Endothelial cell of umbilical vein (primary cell): ENCODE data around the gene ARHGEF10L. TPM values are rescaled to one million over a fixed set of nuclear protein-coding genes. Genes with fewer than 3 reads are reported as not detected.

Experiments used
- BruUV-seq: library from RNA; stranded (reverse); fragments of 400-500 nt; replicated peaks from 2 replicates; lab custom pipeline; 2021; lab: Mats Ljungman, UMichigan
- CTCF ChIA-PET: fragments of 300-600, 350-600 bp; sonication (Branson Sonifier 250); formaldehyde crosslinking; loops from one replicate; lab custom pipeline; 2021; ENCODE audit warnings: antibody characterized with exemption, inconsistent platforms; lab: Charles Lee
- POLR2A ChIA-PET: fragments of 300-600, 350-600 bp; sonication (Branson Sonifier 250); formaldehyde crosslinking; loops from one replicate; lab custom pipeline; 2021; ENCODE audit warnings: antibody characterized with exemption, inconsistent platforms; lab: Charles Lee
- DNase-seq: peaks from one replicate; pipeline ENCODE4 v3.0.0-alpha.2; 2011; ENCODE audit warnings: low read depth, low spot score
- FAIRE-seq: peaks from 2 replicates; lab custom pipeline; 2011; peaks lifted over from hg19 to GRCh38; lab: Jason Lieb, UNC
- H2AFZ ChIP-seq: 2 replicates; pipeline ENCODE4 v1.6.0; 2012; ENCODE audit warnings: low read depth, low read length, control low read depth, inconsistent platforms
- H3K27ac ChIP-seq: 2 replicates; pipeline ENCODE4 v1.5.1; 2011; ENCODE audit warnings: low read depth, mild to moderate bottlenecking, control low read depth, low read length, moderate library complexity; ENCODE audit not compliant: insufficient read depth
- H3K27me3 ChIP-seq, 2 experiments: 2 replicates each; pipeline versions ENCODE4 v1.6.0 to v1.6.1; 2011; ENCODE audit warnings: low read length in 2 of 2, mixed read lengths in 1 of 2; ENCODE audit not compliant: control insufficient read depth in 2 of 2, insufficient read depth in 2 of 2
- H3K36me3 ChIP-seq, 2 experiments: 2 replicates in 1 of 2; 3 replicates in 1 of 2; pipeline ENCODE4 v1.5.1; 2011; ENCODE audit warnings: low read length in 2 of 2, mild to moderate bottlenecking in 1 of 2, moderate library complexity in 1 of 2; ENCODE audit not compliant: control insufficient read depth in 2 of 2, insufficient read depth in 2 of 2; ENCODE audit errors: extremely low read depth in 1 of 2
- H3K4me1 ChIP-seq: 3 replicates; pipeline ENCODE4 v1.5.1; 2011; ENCODE audit warnings: mild to moderate bottlenecking, low read length; ENCODE audit not compliant: control insufficient read depth, insufficient read depth; ENCODE audit errors: extremely low read depth
- H3K4me2 ChIP-seq: 2 replicates; pipeline ENCODE4 v1.6.1; 2011; ENCODE audit warnings: low read length, control low read depth, mixed read lengths; ENCODE audit not compliant: insufficient read depth
- H3K4me3 ChIP-seq, 3 experiments: fragments of 200-600 bp in 1 of 3; sonication (generic), shearing (Covaris generic) in 1 of 3; replicated peaks in 1 of 3; 2 replicates each; pipeline ENCODE4 v1.5.1; 2011 to 2016; ENCODE audit warnings: control low read depth in 3 of 3, low read length in 3 of 3, mild to moderate bottlenecking in 2 of 3, inconsistent platforms in 1 of 3, low read depth in 1 of 3, moderate library complexity in 1 of 3; ENCODE audit not compliant: insufficient read depth in 1 of 3
- H3K79me2 ChIP-seq: 2 replicates; pipeline ENCODE4 v1.6.0; 2012; ENCODE audit warnings: low read length, inconsistent platforms; ENCODE audit not compliant: control insufficient read depth, insufficient read depth
- H3K9ac ChIP-seq: replicated peaks from 2 replicates; pipeline ENCODE3; 2011; ENCODE audit warnings: low read length, control low read depth; ENCODE audit not compliant: insufficient read depth; ENCODE audit errors: extremely low read depth
- H3K9me1 ChIP-seq: replicated peaks from 3 replicates; pipeline ENCODE4 v1.6.0; 2011; ENCODE audit warnings: mild to moderate bottlenecking, low read length; ENCODE audit not compliant: control insufficient read depth, insufficient read depth; ENCODE audit errors: extremely low read depth
- H3K9me3 ChIP-seq: replicated peaks from 2 replicates; pipeline ENCODE4 v1.5.1; 2012; ENCODE audit warnings: low read length, inconsistent platforms; ENCODE audit not compliant: control insufficient read depth, insufficient read depth
- H4K20me1 ChIP-seq: replicated peaks from 2 replicates; pipeline ENCODE3; 2011; ENCODE audit warnings: mild to moderate bottlenecking, low read length; ENCODE audit not compliant: control insufficient read depth, insufficient read depth; ENCODE audit errors: extremely low read depth
- EZH2 ChIP-seq: IDR thresholded peaks from 2 replicates; pipeline ENCODE4 v1.6.1; 2012; ENCODE audit warnings: borderline replicate concordance, low read depth, mild to moderate bottlenecking, moderate library complexity, low read length, inconsistent platforms; ENCODE audit not compliant: severe bottlenecking
- FOS ChIP-seq: IDR thresholded peaks from 2 replicates; pipeline ENCODE4 v1.6.1; 2011; ENCODE audit warnings: mild to moderate bottlenecking, low read length, moderate library complexity, borderline replicate concordance; ENCODE audit not compliant: insufficient read depth
- GATA2 ChIP-seq: IDR thresholded peaks from 2 replicates; pipeline ENCODE4 v1.7.0; 2011; ENCODE audit warnings: low read depth, mild to moderate bottlenecking, moderate library complexity, mixed read lengths, low read length; ENCODE audit not compliant: insufficient read length, insufficient read depth
- JUN ChIP-seq: IDR thresholded peaks from 2 replicates; pipeline ENCODE4 v1.6.1; 2011; ENCODE audit warnings: borderline replicate concordance, low read depth; ENCODE audit not compliant: insufficient read length, insufficient read depth
- MYC ChIP-seq: IDR thresholded peaks from one replicate; pipeline ENCODE4 v1.6.1; 2011; ENCODE audit warnings: mild to moderate bottlenecking, low read depth, low read length
- POLR2A ChIP-seq: IDR thresholded peaks from 2 replicates; pipeline ENCODE4 v1.6.1; 2012; ENCODE audit warnings: low read depth, mild to moderate bottlenecking, control low read depth, low read length
- POLR2AphosphoS5 ChIP-seq: IDR thresholded peaks from 2 replicates; pipeline ENCODE4 v1.6.1; 2012; ENCODE audit warnings: low read depth, mild to moderate bottlenecking, control low read depth, low read length, moderate library complexity; ENCODE audit not compliant: insufficient read depth
- dilution Hi-C: fragments of 300-500 bp; cut with MboI; formaldehyde crosslinking; loops from one replicate; pipeline ENCODE4 v1.15.0; 2019; ENCODE audit warnings: low sequenced_read_pairs; ENCODE audit not compliant: extremely low pct_ligation_motif_present
- intact Hi-C: fragments of 100-400 bp; cut with micrococcal nuclease; formaldehyde crosslinking; loops from one replicate; pipeline ENCODE4 v1.10.0; 2022
- polyA plus RNA-seq, 4 experiments: library from polyadenylated mRNA; depleted of rRNA in 3 of 4; stranded (reverse) in 3 of 4; unstranded in 1 of 4; fragments of >200 nt; gene quantifications; 2 replicates each; pipeline versions ENCODE4 v1.2.1 to v1.2.3, GENCODE V29; 2011 to 2012; ENCODE audit warnings: missing spikeins in 1 of 4
- total RNA-seq: library from RNA; stranded (reverse); gene quantifications from 2 replicates; pipeline ENCODE4 v1.2.3, GENCODE V29; 2021
- TF ChIP-seq, protein P1 (sequence below): IDR thresholded peaks from 2 replicates; pipeline ENCODE4 v1.6.1; 2011; ENCODE audit not compliant: insufficient read depth, insufficient read length
- TF ChIP-seq, protein P2 (sequence below), 2 donors: IDR thresholded peaks; 1 replicate in 1 of 2; 2 replicates in 1 of 2; pipeline ENCODE4 v1.5.1; 2011; ENCODE audit warnings: low read length in 2 of 2, mild to moderate bottlenecking in 2 of 2, moderate library complexity in 2 of 2, control low read depth in 1 of 2, inconsistent platforms in 1 of 2, low read depth in 1 of 2; ENCODE audit not compliant: insufficient read depth in 1 of 2; ENCODE audit errors: extremely low read depth in 1 of 2

ARHGEF10L gene
- total and polyA plus RNA-seq, 2 donors (not counting 3 experiments of a cell fraction or from before 2014, with no cell fraction given): 1.9 to 5.2 TPM

DNA sequence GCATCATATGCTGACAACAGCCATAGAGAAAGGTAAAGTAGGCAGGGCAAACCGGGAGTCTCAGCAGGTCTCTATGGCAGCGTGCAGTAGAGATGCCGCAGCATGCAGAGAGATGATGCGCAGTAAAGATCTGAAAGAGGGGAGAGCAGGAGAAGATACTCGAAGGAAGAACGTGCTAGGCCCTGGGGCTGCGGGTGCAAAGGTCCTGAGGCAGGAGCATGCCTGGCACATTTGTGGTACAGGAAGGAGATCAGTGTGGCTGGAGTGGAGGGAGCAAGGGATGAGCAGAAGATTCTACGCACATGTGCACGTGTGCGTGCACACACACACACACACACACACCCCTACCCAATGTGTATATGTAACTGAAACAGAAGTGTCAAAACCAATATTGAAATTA is 45.0 kb downstream of the ARHGEF10L start:
- no peak overlapping the region for H2AFZ ChIP-seq
- DNase-seq (no peak), FAIRE-seq (no peak)
- H3K9me1 ChIP-seq: no peaks in the 10 kb centered on the region
- intact Hi-C loops: no loop called here
- no peaks in the 10 kb centered on the region for H3K79me2 ChIP-seq
- dilution Hi-C loops: no loop called here
- TF ChIP-seq MYC (no peak), EZH2 (no peak), POLR2AphosphoS5 (no peak), FOS (no peak), JUN (no peak), POLR2A (no peak), GATA2 (no peak)
- TF ChIP-seq, protein P1, sequence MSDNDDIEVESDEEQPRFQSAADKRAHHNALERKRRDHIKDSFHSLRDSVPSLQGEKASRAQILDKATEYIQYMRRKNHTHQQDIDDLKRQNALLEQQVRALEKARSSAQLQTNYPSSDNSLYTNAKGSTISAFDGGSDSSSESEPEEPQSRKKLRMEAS: no peak
- TF ChIP-seq, protein P2, sequence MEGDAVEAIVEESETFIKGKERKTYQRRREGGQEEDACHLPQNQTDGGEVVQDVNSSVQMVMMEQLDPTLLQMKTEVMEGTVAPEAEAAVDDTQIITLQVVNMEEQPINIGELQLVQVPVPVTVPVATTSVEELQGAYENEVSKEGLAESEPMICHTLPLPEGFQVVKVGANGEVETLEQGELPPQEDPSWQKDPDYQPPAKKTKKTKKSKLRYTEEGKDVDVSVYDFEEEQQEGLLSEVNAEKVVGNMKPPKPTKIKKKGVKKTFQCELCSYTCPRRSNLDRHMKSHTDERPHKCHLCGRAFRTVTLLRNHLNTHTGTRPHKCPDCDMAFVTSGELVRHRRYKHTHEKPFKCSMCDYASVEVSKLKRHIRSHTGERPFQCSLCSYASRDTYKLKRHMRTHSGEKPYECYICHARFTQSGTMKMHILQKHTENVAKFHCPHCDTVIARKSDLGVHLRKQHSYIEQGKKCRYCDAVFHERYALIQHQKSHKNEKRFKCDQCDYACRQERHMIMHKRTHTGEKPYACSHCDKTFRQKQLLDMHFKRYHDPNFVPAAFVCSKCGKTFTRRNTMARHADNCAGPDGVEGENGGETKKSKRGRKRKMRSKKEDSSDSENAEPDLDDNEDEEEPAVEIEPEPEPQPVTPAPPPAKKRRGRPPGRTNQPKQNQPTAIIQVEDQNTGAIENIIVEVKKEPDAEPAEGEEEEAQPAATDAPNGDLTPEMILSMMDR (IDR thresholded peaks at IDR 0.05; ENCODE audit: extremely low read depth in 1 of 2, insufficient read depth in 1 of 2, low read depth in 1 of 2, low read length in 2 of 2): no peak
- ChIA-PET CTCF (interaction anchor here (1.3 to 4.3 kb wide), 2 partner anchors 10 to 22 kb away, joined by 4 to 31 read pairs; no protein-coding TSS in a partner anchor), POLR2A (no interaction called here)
- no peaks in the 10 kb centered on the region for H3K36me3 ChIP-seq
- no peak overlapping the region for H3K4me2 ChIP-seq
- BruUV-seq: no TSS peak
- H3K9ac ChIP-seq: no peak overlapping the region
- H3K9me3 ChIP-seq: no peaks in the 10 kb centered on the region
- no peaks in the 10 kb centered on the region for H3K27me3 ChIP-seq
- H4K20me1 ChIP-seq: no peaks in the 10 kb centered on the region
- H3K4me1 ChIP-seq: no peaks in the 10 kb centered on the region
- H3K27ac ChIP-seq: no peak overlapping the region
- no peak overlapping the region for H3K4me3 ChIP-seq
